CD4-positive, alpha-beta T cell (primary cell): ENCODE data around the gene FEN1. TPM values are rescaled to one million over a fixed set of nuclear protein-coding genes. Genes with fewer than 3 reads are reported as not detected.

Source experiments
- ATAC-seq: fragments of 200-7000 bp; cut with Tn5 transposase; one replicate; pipeline ENCODE4 v1.10.0; 2022; ENCODE audit warnings: mild to moderate bottlenecking; ENCODE audit not compliant: poor library complexity
- CTCF ChIA-PET: fragments of 350-600 bp; sonication (Branson Sonifier 250); formaldehyde crosslinking; loops from one replicate; lab custom pipeline; 2021; ENCODE audit warnings: antibody characterized with exemption, inconsistent platforms; lab: Charles Lee
- POLR2A ChIA-PET: fragments of 350-600 bp; sonication (Branson Sonifier 250); formaldehyde crosslinking; loops from one replicate; lab custom pipeline; 2021; ENCODE audit warnings: antibody characterized with exemption, inconsistent platforms; lab: Charles Lee
- DNase-seq, 14 experiments: peaks; one replicate each; pipeline ENCODE4 v3.0.0-alpha.2; 2013 to 2020; ENCODE audit warnings: mixed read lengths in 2 of 14
- H3K27ac ChIP-seq, 2 donors: one replicate each; pipeline versions ENCODE4 v1.5.1 to v1.7.0; 2013; ENCODE audit warnings: low read length in 2 of 2, low read depth in 1 of 2, mild to moderate bottlenecking in 1 of 2
- H3K27me3 ChIP-seq, 2 experiments: 1 replicate in 1 of 2; 2 replicates in 1 of 2; pipeline versions ENCODE4 v1.6.1 to v1.7.0; 2013; ENCODE audit warnings: low read length in 2 of 2, control low read depth in 1 of 2, mild to moderate bottlenecking in 1 of 2, moderate library complexity in 1 of 2; ENCODE audit not compliant: insufficient read depth in 2 of 2, control insufficient read depth in 1 of 2
- H3K36me3 ChIP-seq: one replicate; pipeline ENCODE4 v1.6.1; 2013; ENCODE audit warnings: low read length, control low read depth; ENCODE audit not compliant: insufficient read depth
- H3K4me1 ChIP-seq: one replicate; pipeline ENCODE4 v1.6.1; 2013; ENCODE audit warnings: low read length, control low read depth; ENCODE audit not compliant: insufficient read depth
- H3K4me3 ChIP-seq: one replicate; pipeline ENCODE4 v1.5.1; 2013; ENCODE audit warnings: mild to moderate bottlenecking, low read length, moderate library complexity
- H3K9me3 ChIP-seq, 2 experiments: 1 replicate in 1 of 2; 2 replicates in 1 of 2; pipeline versions ENCODE4 v1.6.1 to v1.7.0; 2013; ENCODE audit warnings: low read length in 2 of 2, mild to moderate bottlenecking in 2 of 2, control low read depth in 1 of 2, moderate library complexity in 1 of 2; ENCODE audit not compliant: control insufficient read depth in 1 of 2, insufficient read depth in 1 of 2
- H3K27ac Mint-ChIP-seq: one replicate; pipeline ENCODE4 v1.8.0; 2020; ENCODE audit warnings: mixed read lengths
- H3K27me3 Mint-ChIP-seq: one replicate; pipeline ENCODE4 v1.8.0; 2021; ENCODE audit warnings: mixed read lengths
- H3K36me3 Mint-ChIP-seq: one replicate; pipeline ENCODE4 v1.8.0; 2021; ENCODE audit warnings: low read depth, mixed read lengths
- H3K4me1 Mint-ChIP-seq: one replicate; pipeline ENCODE4 v1.8.0; 2021; ENCODE audit warnings: low read depth, mixed read lengths
- H3K4me3 Mint-ChIP-seq: one replicate; pipeline ENCODE4 v1.8.0; 2020; ENCODE audit warnings: mild to moderate bottlenecking, mixed read lengths
- H3K9me3 Mint-ChIP-seq: one replicate; pipeline ENCODE4 v1.8.0; 2020; ENCODE audit warnings: mixed read lengths
- intact Hi-C, 2 experiments: fragments of 100-400 bp; cut with DNase I in 1 of 2; cut with micrococcal nuclease in 1 of 2; formaldehyde crosslinking; loops; one replicate each; pipeline versions ENCODE4 v1.15.1 to v1.9.0; 2023 to 2025; cut with DNase I, micrococcal nuclease
- total RNA-seq, 174 experiments: library from RNA in 2 of 174; stranded (reverse) in 2 of 174; gene quantifications; one replicate each; pipeline ENCODE4 v1.2.3 and lab custom pipeline; 2021 to 2026
- TF ChIP-seq, protein P1 (sequence below): fragments of 200-600 bp; IDR thresholded peaks from one replicate; pipeline ENCODE4 v1.8.0; 2022; ENCODE audit warnings: antibody characterized with exemption, mild to moderate bottlenecking

The FEN1 gene
- total RNA-seq, 2 experiments from 2014 or later: 7.5 to 9.1 TPM

DNA sequence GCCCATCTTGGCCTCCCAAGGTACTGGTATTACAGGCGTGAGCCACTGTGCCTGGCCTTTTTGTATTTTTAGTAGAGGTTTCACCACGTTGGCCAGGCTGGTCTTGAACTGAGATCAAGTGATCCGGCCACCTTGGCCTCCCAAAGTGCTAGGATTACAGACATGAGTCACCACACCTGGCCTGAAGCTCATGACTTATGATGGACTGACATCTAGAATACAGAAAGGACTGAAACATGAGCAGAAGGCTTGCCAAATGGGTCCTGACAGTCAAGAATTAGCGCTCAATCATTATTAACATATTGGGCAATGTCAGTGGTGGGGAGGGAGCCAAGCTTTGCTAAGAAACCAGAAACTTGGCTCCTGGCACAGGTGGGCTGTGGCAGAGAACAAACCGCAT is 19.1 kb downstream of the FEN1 start:
- Mint-ChIP-seq H3K4me3 (no peak overlapping the region), H3K27me3 (peaks cover 42% of the 10 kb centered on the region), H3K4me1 (peaks cover 13% of the 10 kb centered on the region), H3K9me3 (no peaks in the 10 kb centered on the region), H3K27ac (no peak overlapping the region), H3K36me3 (no peaks in the 10 kb centered on the region)
- Histone ChIP-seq H3K4me3 (no peak overlapping the region), H3K9me3 (peaks cover 0 to 7% of the 10 kb centered on the region in 2 experiments), H3K36me3 (no peaks in the 10 kb centered on the region), H3K4me1 (peaks cover 20% of the 10 kb centered on the region), H3K27ac (no peak overlapping the region), H3K27me3 (peaks cover 5 to 19% of the 10 kb centered on the region in 2 experiments)
- ChIA-PET POLR2A (no interaction called here), CTCF (no interaction called here)
- DNase-seq (no peak), ATAC-seq (no peak)
- intact Hi-C loops: no loop called here
- TF ChIP-seq, protein P1, sequence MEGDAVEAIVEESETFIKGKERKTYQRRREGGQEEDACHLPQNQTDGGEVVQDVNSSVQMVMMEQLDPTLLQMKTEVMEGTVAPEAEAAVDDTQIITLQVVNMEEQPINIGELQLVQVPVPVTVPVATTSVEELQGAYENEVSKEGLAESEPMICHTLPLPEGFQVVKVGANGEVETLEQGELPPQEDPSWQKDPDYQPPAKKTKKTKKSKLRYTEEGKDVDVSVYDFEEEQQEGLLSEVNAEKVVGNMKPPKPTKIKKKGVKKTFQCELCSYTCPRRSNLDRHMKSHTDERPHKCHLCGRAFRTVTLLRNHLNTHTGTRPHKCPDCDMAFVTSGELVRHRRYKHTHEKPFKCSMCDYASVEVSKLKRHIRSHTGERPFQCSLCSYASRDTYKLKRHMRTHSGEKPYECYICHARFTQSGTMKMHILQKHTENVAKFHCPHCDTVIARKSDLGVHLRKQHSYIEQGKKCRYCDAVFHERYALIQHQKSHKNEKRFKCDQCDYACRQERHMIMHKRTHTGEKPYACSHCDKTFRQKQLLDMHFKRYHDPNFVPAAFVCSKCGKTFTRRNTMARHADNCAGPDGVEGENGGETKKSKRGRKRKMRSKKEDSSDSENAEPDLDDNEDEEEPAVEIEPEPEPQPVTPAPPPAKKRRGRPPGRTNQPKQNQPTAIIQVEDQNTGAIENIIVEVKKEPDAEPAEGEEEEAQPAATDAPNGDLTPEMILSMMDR: no peak

DNA sequence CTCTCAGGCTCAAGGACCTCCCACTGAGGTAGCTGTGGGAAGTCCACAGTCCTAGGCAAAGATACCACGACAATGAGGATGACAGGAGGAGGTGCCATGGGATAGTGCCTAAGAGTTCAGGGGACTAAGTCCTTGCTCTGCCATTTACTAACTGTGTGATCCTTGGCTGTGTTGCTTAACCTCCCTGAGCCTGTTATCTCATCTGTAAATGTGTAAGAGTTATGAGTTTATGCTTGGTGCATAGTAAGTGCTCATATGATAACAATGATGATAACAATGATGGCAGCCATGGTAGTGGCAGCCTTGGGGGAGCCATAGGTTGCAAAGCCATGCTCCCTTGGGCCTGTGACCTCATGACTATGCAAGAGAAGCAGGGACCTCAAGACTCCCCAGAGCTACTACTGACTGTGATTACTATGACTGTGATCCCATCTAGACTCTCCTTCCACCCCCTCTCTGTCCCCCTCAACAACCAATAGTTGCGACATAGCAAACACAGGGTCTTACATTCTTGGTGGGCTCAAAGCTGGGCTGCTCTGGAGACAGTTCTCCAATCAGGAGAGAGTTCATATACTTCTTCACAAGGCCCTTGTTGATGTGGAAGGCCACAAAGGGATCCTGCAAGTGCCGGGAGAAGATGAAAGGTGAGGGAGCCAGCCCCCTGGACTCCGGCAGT is 20.2 kb downstream of the FEN1 start:
- ATAC-seq: no peak
- H3K4me1 Mint-ChIP-seq: peaks cover 13% of the 10 kb centered on the region
- no peak overlapping the region for H3K27ac Mint-ChIP-seq
- Histone ChIP-seq H3K4me1 (peaks cover 26% of the 10 kb centered on the region), H3K27ac (no peak overlapping the region), H3K27me3 (peaks cover 13 to 28% of the 10 kb centered on the region in 2 experiments), H3K9me3 (peaks cover 0 to 7% of the 10 kb centered on the region in 2 experiments), H3K4me3 (no peak overlapping the region), H3K36me3 (no peaks in the 10 kb centered on the region)
- POLR2A ChIA-PET: no interaction called here
- TF ChIP-seq, protein P1: no peak
- peak overlapping the region; percentile 27 for H3K4me3 Mint-ChIP-seq
- intact Hi-C loops: no loop called here
- no peaks in the 10 kb centered on the region for H3K36me3 Mint-ChIP-seq
- H3K27me3 Mint-ChIP-seq: peaks cover 52% of the 10 kb centered on the region
- no peak for DNase-seq
- CTCF ChIA-PET: interaction anchor here (6.7 kb wide), 1 partner anchor 15 kb away, joined by 50 read pairs; no protein-coding TSS in a partner anchor
- no peaks in the 10 kb centered on the region for H3K9me3 Mint-ChIP-seq

DNA sequence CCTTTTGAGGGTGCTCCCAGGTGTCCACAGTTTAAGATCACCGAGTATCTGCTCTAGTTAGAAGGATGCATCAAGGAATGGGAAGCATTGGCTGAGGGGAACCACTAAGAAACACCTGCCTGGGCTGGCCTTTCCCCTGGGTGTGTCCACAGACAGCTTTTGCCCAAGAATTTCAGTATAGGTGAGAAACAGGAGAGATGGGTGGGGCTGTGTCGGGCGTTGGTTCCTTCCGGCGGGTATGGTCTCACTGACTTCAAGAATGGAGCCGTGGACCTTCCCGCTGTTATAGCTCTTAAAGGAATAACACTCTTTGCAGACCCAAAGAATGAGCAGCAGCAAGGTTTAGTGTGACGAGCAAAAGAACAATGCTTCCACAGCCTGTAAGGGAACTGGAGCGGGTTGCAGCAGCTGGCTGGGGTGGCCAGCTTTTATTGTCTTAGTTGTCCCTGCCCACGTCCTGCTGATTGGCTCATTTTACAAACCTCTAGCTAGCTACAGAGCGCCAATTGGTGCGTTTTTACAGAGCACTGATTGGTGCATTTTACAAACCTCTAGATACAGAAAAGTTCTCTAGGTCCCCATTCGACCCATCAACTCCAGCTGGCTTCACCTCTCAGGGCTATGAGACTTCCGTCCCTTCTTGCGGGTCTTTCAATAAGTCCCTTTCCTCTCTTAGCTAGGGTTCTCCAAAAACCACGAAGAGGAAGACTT is 21.7 kb downstream of the FEN1 start:
- ATAC-seq (no peak), DNase-seq (peak in 3 of 14 experiments; percentile 13 to 39 (median 14))
- Histone ChIP-seq H3K9me3 (peaks cover 0 to 7% of the 10 kb centered on the region in 2 experiments), H3K27me3 (peaks cover 19 to 31% of the 10 kb centered on the region in 2 experiments), H3K4me3 (peak overlapping the region; percentile 71), H3K27ac (no peak overlapping the region), H3K4me1 (peaks cover 26% of the 10 kb centered on the region), H3K36me3 (no peaks in the 10 kb centered on the region)
- ChIA-PET POLR2A (interaction anchor here (0.9 to 2.0 kb wide), 3 partner anchors 14 to 23 kb away, joined by 3 to 12 read pairs (median 7); partner anchors contain the start of genes FEN1 and TMEM258), CTCF (interaction anchor here (1.3 to 6.7 kb wide), 3 partner anchors 14 to 267 kb away, joined by 4 to 50 read pairs (median 18); partner anchors contain the start of gene FADS2)
- H3K9me3 Mint-ChIP-seq: no peaks in the 10 kb centered on the region
- peaks cover 13% of the 10 kb centered on the region for H3K4me1 Mint-ChIP-seq
- H3K36me3 Mint-ChIP-seq: no peaks in the 10 kb centered on the region
- H3K27me3 Mint-ChIP-seq: peaks cover 61% of the 10 kb centered on the region
- TF ChIP-seq, protein P1: no peak
- intact Hi-C loops: no loop called here
- peak overlapping the region; percentile 78 for H3K4me3 Mint-ChIP-seq
- no peak overlapping the region for H3K27ac Mint-ChIP-seq
